GM21381 (cell line): ENCODE measurements around the gene RPUSD4.
A peak's percentile ranks its signal among the peaks of the same experiment; 100 is the strongest.

ENCODE experiments used
- ATAC-seq: cut with Tn5 transposase; IDR thresholded peaks from one replicate; pipeline ENCODE4 v1.9.1; 2021; ENCODE audit warnings: mild to moderate bottlenecking, moderate library complexity; ENCODE audit not compliant: unreplicated experiment

RPUSD4 gene

GRCh38 chr11:126214441-126214840, 3.0 kb upstream of the RPUSD4 start:
- ATAC-seq: no peak

DNA sequence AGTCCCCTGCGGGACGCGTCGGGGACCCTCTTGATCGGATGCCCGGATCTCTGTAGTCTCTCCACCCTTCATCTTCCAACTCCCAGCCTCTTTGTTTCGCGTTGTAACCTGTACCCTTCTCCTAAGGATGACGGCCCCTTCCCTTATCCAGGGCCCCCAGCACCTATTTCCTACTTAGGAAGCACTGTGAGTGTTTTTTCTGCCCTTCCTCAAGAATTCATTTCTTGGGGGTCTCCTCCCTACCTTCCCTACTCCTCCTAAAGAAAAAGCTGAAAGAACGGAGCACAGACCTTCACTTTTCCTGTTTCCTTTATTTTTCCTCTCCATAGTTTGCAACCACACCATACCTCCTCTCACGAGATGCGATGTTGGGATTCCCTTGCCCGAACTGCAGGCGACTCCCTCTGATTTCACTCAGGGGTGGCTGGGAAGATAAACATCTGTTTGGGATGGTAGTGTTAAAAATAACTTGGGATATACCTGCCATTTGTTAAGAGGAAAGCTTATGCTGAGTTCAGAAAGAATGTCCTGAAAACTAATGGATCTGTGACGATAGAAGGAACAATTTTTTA, 725 bp upstream of the RPUSD4 start:
- no peak for ATAC-seq

DNA sequence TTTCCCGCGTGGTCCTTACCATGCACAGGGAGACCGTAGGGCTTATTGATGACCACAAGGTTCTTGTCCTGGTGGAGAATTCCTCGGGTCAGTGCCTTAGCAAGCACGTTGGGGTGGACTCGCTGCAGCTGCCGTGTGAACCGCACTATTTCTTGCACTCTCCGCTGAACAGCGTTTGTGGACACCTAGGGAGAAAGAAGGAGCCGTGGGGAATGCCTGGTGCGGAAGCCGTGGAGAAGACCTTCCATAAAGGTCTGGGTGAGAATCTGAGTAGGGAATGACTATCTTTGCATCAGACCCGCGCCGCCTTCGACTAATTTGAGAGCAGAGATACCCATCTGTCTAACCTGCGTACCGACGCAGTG, 597 bp downstream of the RPUSD4 start:
- ATAC-seq: no peak

- no peak for ATAC-seq
Observed at GRCh38 chr11:126207896-126208295, 3.6 kb downstream of the RPUSD4 start.

GRCh38 chr11:126205359-126205758, 6.1 kb downstream of the RPUSD4 start:
- no peak for ATAC-seq

DNA sequence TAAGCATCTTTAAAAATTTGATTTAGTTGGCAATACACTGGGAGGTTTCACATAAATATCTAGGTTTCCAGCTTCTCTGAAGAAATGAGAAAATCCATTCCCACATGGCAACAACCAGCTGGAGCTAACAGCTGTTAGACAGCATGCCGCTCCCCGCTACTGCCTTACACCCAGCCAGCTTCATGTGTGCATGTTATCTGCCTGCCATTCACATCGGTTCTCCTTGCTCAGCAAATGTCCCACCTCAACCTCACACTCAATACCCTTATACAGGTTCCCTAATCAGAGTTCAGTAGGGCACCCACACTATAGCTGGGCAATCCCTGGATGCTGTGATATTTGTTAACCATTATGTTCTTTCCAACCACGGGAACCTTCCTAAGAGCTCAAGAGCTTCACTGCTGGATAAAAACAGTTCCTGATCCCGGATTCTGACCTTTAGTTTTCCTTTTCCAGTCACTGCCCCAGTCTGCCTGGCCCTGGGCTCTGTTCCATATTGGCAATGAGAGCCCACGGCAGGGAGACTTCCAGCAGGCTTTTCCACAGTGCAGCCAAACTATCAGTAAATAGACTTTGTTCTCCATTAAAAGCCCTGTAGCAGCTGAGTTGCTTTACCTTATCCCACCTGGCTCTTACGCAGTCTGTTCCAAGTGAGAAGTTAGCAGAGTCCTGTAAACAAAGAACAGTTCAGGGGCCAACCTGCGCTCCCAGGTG, 8.6 kb downstream of the RPUSD4 start:
- ATAC-seq: no peak

DNA sequence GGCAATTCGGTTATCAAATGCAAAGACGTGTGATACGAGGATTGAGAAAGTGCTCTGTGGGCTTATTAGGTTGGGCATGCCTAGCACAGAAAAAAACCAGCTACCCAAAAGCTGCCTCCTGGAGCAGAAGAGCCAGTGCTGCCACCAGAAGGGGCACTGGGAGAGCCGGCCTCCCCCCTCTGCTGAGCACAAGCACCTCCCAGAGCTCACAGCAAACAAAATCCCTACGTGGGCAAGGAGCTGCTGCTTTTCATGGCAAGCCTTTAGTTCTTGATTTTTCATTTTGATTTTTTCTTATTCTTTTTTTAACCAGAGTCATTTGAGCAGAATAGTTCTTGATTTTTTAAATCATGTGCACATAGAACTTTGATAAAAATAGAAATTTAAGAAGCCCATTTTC, 12.8 kb downstream of the RPUSD4 start:
- no peak for ATAC-seq

GRCh38 chr11:126197277-126197939, 14.0 kb downstream of the RPUSD4 start:
- peak; percentile 50 for ATAC-seq

DNA sequence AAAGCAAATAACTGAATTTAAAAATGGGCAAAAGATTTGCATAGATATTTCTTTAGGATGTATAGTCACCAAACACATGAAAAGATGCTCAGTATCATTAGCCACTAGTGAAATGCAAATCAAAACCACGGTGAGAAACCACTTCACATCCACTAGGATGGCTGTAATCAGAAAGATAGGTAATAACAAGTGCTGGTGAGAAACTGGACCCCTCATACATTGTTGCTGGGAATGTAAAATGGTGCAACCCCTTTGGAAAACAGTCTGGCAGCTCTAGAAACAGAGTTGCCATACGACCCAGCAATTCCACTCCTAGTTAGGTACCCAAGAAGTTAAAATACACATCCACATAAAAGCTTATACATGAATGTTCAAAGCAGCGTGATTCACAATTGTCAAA, 16.3 kb downstream of the RPUSD4 start:
- ATAC-seq: no peak

GRCh38 chr11:126194121-126194543, 17.3 kb downstream of the RPUSD4 start:
- ATAC-seq: no peak

GRCh38 chr11:126193038-126193478, 18.4 kb downstream of the RPUSD4 start:
- no peak for ATAC-seq

DNA sequence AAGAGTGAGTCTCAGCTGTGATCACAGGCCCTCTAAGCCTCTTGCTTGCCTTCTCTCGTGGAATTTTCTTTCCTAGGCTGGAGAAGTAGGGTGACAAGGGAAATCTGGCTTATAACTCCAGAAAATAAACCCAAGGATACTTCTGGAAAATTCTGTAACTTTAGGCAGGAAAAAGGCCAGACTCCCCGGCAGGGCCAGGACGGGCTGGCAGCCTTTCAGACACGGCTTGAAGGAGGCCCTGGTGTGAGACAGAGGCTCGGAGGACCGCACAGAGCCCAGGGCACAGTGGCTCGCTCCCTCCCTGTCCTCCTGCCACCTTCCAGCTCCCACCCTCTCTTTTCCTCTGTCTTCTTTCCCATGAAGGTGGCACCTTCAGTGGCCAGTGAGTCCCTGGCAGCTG, 19.1 kb downstream of the RPUSD4 start:
- ATAC-seq: no peak

GRCh38 chr11:126191379-126192073, 19.9 kb downstream of the RPUSD4 start:
- ATAC-seq: no peak

- ATAC-seq: no peak
Observed at GRCh38 chr11:126190792-126191191, 20.7 kb downstream of the RPUSD4 start.

DNA sequence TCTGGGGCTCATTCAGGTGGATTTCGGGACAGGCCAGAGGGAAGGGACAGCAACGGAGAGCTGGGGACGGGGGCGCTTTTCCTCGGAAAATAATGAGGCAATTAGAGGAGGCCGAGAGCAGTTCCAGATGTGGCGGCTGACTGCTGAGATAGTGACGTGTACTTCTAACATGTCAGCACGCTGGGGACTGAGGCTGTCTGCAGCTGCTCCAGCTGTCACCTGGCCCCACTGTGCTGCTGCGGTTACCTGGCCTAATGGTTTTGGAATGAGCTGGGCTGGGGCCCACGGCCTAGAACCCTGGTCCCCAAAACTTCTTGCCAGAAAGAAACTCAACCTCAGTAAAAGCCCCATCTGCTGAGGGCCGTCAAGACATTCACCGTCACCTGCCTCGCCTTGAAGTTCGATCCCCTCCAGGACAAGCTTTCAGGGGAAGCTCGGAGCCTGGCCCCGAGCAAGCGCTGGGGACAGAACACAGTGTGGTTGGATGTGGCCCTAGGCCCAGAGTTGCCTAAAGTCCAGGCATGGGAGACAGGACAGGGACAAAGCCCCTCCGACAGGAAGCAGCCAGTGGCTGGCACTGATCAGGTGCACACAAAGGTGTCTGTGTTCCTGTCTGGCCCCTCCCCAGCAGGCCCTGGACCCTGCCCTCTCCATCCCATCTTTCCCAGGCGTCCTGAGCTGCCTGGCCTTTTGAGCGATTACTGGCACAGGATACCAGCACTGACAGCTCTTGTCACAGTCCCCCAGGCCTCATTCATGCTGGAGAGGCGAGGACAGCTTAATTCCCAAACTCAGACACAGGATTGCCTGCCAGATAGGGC, 22.1 kb downstream of the RPUSD4 start:
- no peak for ATAC-seq

DNA sequence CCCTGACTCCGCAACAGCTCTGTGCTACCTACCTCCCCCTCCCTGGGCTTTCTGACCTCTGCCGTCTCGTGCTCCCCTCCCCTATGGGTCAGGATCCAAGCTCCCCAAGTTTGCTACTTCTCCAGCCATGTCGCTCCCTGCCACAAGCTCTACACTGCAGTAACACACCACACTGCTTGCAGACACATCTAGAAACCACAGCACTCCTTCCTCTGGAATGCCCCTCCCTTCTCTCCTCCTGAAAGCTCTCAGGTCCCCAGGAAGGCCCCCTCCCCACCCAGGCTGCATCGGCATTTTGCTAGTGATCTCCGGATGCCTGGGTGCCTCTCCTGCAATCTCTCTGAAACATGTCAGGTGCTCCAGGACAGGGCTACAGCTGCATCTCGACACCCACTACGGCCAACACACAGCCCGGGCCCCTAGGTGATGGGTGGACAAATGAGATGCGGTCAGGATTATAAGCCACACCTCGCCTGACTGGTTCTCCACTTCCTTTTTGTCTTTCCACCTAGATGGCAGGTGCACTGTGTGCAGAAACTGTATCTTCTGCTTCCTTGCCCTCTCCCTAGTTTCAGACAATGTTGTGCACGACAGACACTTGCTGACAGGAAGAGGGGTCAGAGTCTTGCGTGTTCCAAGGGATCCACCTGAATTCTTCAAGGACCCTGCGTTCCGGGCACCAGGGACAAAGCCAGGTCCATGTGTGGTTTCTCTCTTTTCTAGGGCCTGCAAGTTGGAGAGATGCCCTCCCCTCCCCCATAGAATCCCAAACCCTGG, 22.9 kb downstream of the RPUSD4 start:
- peak; percentile 53 for ATAC-seq

DNA sequence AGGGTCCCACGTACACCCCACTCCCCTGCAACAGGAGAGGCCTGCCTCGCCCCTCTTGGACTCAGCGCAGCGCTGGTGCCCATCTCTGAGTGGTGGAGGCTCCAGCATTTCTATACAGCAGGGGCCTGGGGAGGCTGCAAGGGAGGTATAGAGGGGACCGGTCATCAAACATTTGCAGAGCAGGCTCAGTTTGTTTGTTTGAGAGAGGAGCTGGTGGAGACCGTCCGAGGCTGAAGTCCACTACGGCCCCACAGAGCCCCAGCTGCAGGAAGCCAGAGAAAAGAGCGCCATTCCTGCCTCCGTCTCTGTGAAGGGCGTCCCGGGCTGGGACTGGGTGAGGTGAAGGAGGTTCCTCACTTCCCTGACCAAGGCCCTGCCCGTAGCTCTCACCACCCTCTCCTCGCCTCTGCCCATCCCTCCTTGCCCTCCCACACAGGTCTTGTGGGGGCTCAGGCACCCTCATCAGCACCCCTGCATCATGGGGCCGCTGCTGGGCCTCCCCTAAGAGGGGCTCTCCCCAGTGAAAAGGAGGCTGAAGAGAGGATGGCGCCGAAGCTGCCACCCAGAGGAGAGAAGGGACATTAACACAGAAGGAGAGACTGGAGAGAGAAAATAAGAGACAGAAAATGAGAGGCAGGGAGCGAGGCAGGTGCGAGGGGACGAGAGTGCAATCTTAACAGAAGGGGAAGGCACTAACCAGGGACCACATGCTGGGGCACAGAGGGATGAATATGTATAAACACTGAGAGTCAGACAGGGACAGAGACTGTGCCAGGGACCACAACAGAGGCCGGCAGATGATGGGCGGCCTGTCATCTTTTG, 24.5 kb downstream of the RPUSD4 start:
- no peak for ATAC-seq

DNA sequence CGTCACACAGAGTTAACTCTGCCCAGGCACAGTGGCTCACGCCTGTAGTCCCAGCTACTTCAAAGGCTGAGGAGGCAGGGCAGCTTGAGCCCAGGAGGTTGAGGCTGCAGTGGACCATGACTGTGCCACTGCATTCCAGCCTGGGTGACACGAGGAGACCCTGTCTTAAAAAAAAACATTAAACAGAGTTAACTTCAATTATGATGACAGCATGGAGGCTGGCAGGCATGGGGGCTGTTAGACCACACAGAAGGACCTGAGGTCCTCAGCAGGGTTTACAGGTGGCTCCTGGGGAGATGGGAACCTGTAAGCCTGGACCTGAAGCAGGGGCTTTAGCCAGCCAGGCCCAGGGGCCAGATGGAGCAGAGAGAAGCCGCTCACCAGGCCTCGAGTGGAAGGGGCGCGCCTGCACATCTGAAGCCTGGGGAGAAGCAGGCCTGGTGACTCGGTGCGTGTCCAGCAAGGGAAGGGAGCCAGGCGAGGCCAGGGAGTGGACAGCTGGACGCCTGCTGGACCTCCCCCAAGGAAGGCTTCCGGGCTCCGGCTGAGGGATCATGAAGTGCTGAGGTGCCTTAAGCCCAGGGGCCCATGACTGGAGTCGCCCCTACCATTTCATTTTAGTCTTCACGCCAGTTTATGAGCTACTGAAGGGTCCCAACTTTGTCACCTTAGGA, 25.3 kb downstream of the RPUSD4 start:
- no peak for ATAC-seq
